Right renal pelvis (tissue), 4 donors: ENCODE results near the gene RBM12. TPM values are rescaled to one million over a fixed set of nuclear protein-coding genes. Genes with fewer than 3 reads are reported as not detected.

ENCODE experiments used
- DNase-seq, 4 donors: peaks; one replicate each; pipeline ENCODE4 v3.0.0-alpha.2; 2013; ENCODE audit warnings: low read depth in 4 of 4, low spot score in 3 of 4, missing footprints in 1 of 4
- polyA plus RNA-seq, 4 donors: library from polyadenylated mRNA; unstranded; fragments of 120-200 nt; gene quantifications; one replicate each; pipeline ENCODE4 v1.2.1, GENCODE V29; 2013; ENCODE audit not compliant: insufficient read length in 4 of 4

Gene RBM12
- polyA plus RNA-seq, 4 donors: 92.0 to 106 (median 101) TPM

- DNase-seq: no peak
Measured at GRCh38 chr20:35660122-35660937, 4.4 kb downstream of the RBM12 start.

- DNase-seq: no peak
Measured at GRCh38 chr20:35657271-35657670, 7.4 kb downstream of the RBM12 start.

GRCh38 chr20:35654415-35654814 lies 10.3 kb downstream of the RBM12 start:
- no peak for DNase-seq

DNA sequence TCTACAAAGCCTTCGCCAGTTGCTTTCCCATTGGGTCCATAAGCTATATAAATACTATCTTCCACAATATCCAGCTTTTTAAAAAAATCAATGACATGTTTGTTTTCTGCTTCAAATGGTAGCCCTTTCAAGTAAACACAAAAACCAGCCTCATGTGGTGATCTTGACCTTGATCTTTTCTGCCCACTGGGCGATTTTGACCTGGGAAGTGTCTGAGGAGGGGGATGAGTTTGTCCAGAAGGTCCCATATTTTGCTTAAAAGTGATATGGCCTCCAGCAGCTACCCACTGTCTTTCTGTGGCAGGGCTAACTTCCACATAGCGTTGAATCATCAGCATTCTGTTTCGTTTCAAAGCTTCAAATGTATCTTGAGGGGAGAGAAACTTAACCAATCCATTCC lies 10.8 kb downstream of the RBM12 start:
- no peak for DNase-seq

DNA sequence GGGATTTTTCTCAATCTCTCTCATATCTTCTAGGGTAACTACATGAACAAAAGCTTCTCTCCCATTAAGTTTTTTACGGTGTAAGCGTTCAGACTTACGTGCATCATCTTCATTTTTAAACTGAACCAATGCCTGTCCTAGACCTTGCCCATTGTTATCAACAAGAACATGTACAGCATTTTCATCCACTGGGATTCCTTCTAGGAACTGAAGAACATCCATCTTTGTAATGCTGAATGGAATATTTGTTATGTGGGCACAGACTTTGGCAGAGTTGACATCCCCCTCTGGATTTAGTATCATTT lies 11.3 kb downstream of the RBM12 start:
- DNase-seq: no peak

- DNase-seq: no peak
Measured at GRCh38 chr20:35652641-35653429, 11.9 kb downstream of the RBM12 start.

DNA sequence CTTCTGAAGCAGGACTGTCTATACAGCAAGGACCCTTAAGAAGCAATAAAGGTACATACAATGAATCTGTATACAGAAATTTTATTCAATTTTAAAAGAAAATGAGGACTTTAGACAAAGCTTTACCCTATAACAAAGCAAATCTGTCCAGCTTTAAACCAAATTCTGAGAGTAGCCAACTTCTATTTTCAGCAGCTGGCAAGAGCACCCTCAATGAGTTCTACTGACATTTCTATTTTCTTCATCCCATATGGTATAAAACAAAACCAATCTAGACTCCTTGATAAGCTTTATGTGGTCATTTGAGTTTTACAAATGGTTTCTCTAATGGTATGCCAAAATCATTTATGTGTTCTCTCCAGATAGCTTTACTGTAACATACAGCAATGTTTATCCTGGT lies 12.7 kb downstream of the RBM12 start:
- no peak for DNase-seq

- DNase-seq: no peak
Measured at GRCh38 chr20:35650632-35651031, 14.1 kb downstream of the RBM12 start.

DNA sequence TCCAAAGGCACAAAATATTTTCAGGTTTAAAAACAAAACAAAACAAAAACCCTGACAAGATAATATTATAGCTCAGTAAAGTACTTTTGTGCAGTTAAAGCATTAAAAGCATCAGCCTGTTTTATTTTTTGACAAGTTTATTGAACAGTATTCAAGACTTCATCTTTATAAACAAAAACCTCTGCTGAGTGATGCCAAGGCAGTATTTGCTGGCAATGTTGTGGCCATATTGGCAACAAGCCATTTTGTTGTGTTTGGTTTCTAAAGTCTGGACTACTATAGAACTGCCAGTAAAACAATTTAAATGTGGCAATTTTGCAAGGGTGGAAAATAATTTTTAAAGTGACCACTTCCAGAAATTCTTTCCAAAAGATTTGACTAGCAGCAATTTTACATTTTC lies 15.9 kb downstream of the RBM12 start:
- no peak for DNase-seq

DNA sequence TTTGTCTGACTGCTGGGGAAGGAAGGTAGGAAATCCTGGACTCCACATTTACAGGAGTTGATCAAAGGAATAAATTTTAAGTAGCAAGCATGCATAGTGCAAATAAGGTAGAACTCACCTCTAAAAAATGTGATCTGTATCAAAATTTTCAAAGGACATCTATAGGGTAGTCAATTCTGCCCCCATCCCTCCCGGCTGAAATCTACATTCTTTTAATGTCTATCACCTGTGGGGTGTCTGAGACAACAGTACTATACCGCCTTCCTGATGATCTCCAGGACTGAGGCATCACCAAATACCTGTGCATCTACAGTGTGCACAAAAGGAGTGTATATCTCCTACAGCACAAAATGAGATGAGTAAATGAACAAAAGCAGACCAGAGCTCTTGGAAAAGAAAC lies 19.9 kb downstream of the RBM12 start:
- no peak for DNase-seq

DNA sequence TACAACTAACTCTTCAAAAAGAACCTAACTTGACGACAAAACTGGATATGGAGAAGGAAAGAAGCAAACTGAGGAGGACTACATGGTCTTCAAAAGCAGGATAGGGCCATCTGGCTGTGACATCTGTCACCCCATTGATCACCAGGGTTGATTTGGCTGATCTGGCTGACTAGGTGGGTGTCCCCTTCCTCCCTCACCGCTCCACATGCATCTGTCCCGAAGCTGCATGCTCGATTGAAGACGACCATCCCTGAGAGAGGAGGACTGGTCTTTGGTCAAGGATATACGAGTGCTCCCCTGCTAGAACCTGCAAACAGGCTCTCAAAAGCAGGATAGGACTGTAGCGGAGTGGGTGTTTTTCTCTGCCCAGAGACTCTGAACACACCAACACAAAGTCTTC lies 21.7 kb downstream of the RBM12 start:
- no peak for DNase-seq

GRCh38 chr20:35641743-35642142 lies 23.0 kb downstream of the RBM12 start:
- DNase-seq: no peak

DNA sequence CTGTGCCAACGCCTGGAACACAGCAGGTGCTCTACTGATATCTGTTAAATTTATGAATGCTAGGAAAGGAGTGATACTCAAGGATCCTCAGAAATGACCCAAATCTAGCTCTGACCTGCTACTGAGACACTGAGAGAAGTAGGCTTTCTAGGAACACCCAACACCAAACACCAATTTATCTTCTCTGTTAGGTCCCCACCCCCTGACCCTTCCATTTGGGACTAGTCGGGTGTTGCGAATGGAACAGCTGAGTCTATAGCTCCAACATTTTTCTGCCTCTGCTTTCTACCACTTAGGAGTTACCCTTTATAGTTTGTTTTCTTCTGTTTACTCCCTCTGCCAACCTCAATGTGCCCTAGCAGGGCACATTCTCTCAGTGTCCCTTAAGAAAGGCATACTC lies 24.0 kb downstream of the RBM12 start:
- DNase-seq: no peak

- DNase-seq: no peak
Measured at GRCh38 chr20:35638751-35639150, 25.9 kb downstream of the RBM12 start.

DNA sequence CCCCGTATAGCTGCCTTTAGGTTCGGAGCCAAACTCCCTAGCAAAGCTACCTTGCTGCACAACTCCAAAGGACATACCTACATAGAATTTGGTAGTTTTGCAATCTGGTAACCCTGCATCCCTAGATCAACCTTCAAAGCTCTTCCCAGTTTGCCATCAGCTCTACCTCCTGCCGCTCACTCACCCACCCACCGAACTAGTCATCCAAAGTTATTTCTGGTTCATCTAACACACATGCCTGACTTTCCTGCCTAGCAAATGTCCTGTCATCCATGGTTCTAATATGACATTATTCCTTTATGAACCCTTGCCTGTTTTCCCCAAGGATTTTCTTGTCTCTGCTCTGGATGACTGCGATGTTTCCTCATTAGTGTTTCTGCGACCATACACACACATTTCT lies 27.4 kb downstream of the RBM12 start:
- DNase-seq: no peak

- no peak for DNase-seq
Measured at GRCh38 chr20:35636095-35636494, 28.6 kb downstream of the RBM12 start.

GRCh38 chr20:35635652-35636051 lies 29.0 kb downstream of the RBM12 start:
- no peak for DNase-seq

GRCh38 chr20:35632539-35633115 lies 32.1 kb downstream of the RBM12 start:
- no peak for DNase-seq

DNA sequence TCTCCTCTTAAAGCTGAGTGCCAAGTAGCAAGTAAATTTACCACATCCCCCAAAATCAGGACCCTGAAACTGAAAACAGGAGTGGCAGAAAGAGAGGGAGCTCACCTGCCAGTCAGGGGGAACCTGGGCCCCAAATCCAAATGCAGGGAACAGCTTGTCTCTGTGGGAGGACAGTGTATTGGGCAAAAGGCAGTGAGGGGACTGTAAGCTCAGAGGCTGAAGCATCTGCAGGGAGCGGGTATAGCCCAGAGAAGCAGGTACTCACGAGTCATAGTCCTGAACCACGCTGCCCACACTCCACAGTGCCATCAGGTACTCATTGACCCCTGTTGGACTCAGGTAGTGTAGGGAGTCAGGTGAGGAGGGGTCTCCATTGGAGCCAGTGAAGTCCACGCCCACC lies 34.1 kb downstream of the RBM12 start:
- no peak for DNase-seq

DNA sequence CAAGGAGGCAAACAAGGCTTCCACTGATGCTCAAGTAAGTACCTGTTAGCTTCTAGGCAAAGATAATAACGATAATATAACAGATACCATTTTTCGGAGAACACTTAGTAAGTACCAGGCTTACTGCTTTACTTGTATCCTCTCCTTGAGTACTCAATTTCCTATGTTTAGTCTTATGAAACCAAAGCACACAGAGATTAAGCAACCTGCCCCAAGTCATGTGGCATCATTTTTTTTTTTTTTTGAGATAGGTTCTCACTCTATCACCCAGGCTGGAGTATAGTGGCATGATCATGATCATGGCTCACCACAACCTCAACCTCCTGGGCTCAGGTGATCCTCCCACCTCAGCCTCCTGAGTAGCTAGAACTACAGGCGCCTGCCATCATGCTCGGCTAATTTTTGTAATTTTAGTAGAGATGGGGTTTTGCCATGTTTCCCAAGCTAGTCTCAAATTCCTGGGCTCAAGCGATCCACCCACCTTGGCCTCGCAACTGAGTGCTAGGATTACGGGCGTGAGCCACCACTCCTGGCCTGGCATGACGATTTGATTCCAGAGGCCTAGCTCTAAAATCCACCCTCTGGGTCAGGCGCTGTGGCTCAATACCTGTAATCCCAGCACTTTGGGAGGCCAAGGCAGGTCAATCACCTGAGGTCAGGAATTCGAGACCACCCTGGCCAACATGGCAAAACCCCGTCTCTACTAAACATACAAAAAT lies 35.1 kb downstream of the RBM12 start:
- no peak for DNase-seq

DNA sequence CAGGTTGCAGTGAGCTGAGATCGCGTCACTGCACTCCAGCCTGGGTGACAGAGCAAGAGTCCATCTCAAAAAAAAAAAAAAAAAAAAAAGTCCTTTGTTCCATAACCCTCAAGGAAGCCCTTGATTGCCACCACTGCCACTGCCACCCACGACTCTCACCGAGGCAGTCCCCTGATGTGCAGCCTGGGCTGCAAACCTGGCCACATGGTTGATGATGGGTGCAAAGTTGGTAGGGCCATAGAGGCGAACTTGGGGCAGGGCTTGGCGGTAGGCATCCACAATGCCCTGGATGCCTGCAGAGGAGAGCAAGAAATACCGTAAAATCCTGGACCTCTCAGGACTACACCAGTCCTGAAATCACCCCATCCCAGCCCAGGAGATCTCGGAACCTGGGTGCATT lies 37.6 kb downstream of the RBM12 start:
- no peak for DNase-seq
